Measurements from ENCODE around the gene EXOC3.

EXOC3 gene

GRCh38 chr5:425714-426113, 17.3 kb upstream of the EXOC3 start:
- no peak for DNase-seq (ENCODE audit: low read depth in 3 of 3)

GRCh38 chr5:426392-426976, 16.5 kb upstream of the EXOC3 start:
- DNase-seq (ENCODE audit: low read depth in 3 of 3): no peak

- no peak for DNase-seq (ENCODE audit: low read depth in 3 of 3)
These were observed 15.4 kb upstream of the EXOC3 start for GRCh38 chr5:427415-428087.

- DNase-seq (ENCODE audit: low read depth in 3 of 3): no peak
These were observed 14.8 kb upstream of the EXOC3 start for GRCh38 chr5:428219-428618.

- no peak for DNase-seq (ENCODE audit: low read depth in 3 of 3)
These were observed 14.1 kb upstream of the EXOC3 start for GRCh38 chr5:428754-429452.

GRCh38 chr5:429453-430188, 13.4 kb upstream of the EXOC3 start:
- no peak for DNase-seq (ENCODE audit: low read depth in 3 of 3)

- no peak for DNase-seq (ENCODE audit: low read depth in 3 of 3)
These were observed 12.6 kb upstream of the EXOC3 start for GRCh38 chr5:430214-430925.

- peak in 1 of 3 donors; percentile 35 for DNase-seq (ENCODE audit: low read depth in 3 of 3)
These were observed 11.8 kb upstream of the EXOC3 start for GRCh38 chr5:431001-431710.

GRCh38 chr5:431711-432050, 11.3 kb upstream of the EXOC3 start:
- no peak for DNase-seq (ENCODE audit: low read depth in 3 of 3)

GRCh38 chr5:432201-432927, 10.6 kb upstream of the EXOC3 start:
- no peak for DNase-seq (ENCODE audit: low read depth in 3 of 3)

- DNase-seq (ENCODE audit: low read depth in 3 of 3): no peak
These were observed 9.8 kb upstream of the EXOC3 start for GRCh38 chr5:432928-433791.

GRCh38 chr5:433836-434235, 9.1 kb upstream of the EXOC3 start:
- no peak for DNase-seq (ENCODE audit: low read depth in 3 of 3)

- DNase-seq (ENCODE audit: low read depth in 3 of 3): no peak
These were observed 8.4 kb upstream of the EXOC3 start for GRCh38 chr5:434443-435146.

- DNase-seq (ENCODE audit: low read depth in 3 of 3): no peak
These were observed 7.7 kb upstream of the EXOC3 start for GRCh38 chr5:435156-435790.

GRCh38 chr5:435961-436640, 6.9 kb upstream of the EXOC3 start:
- DNase-seq (ENCODE audit: low read depth in 3 of 3): no peak

- DNase-seq (ENCODE audit: low read depth in 3 of 3): no peak
These were observed 6.4 kb upstream of the EXOC3 start for GRCh38 chr5:436641-436975.

- no peak for DNase-seq (ENCODE audit: low read depth in 3 of 3)
These were observed 5.7 kb upstream of the EXOC3 start for GRCh38 chr5:437281-437771.

GRCh38 chr5:438481-438981, 4.4 kb upstream of the EXOC3 start:
- DNase-seq (ENCODE audit: low read depth in 3 of 3): no peak

Data from stimulated activated CD4-positive, alpha-beta T cell treated with anti-CD3 and anti-CD28 coated beads, TNF-alpha, amount 100 ng/mL, for 48 hours (primary cell).